ENCODE results near the gene RGS14.

DNA sequence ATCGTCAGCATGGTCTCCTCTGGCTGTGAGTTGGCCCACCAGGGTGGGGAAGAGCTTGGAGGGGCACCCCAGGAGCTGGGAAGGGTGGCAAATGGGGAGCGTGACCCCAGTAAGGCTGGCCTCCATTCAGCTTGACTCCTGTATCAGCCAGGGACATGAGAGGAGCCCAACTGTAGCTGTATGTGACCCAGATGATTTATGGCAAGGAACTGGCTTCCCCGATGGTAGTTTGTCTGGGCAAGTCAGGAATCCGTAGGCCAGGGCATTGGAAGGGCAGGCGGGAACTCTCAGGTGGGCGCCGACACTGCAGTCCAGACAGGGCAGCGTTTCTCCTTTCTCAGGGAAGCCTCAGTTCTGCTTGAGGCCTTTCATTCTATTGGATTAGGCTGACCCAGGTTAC, 28.8 kb downstream of the RGS14 start:
- TF ChIP-seq, protein P1, sequence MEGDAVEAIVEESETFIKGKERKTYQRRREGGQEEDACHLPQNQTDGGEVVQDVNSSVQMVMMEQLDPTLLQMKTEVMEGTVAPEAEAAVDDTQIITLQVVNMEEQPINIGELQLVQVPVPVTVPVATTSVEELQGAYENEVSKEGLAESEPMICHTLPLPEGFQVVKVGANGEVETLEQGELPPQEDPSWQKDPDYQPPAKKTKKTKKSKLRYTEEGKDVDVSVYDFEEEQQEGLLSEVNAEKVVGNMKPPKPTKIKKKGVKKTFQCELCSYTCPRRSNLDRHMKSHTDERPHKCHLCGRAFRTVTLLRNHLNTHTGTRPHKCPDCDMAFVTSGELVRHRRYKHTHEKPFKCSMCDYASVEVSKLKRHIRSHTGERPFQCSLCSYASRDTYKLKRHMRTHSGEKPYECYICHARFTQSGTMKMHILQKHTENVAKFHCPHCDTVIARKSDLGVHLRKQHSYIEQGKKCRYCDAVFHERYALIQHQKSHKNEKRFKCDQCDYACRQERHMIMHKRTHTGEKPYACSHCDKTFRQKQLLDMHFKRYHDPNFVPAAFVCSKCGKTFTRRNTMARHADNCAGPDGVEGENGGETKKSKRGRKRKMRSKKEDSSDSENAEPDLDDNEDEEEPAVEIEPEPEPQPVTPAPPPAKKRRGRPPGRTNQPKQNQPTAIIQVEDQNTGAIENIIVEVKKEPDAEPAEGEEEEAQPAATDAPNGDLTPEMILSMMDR (IDR thresholded peaks at IDR 0.05): no peak
- TF ChIP-seq POLR2A (IDR thresholded peaks at IDR 0.05) (no peak), EP300 (IDR thresholded peaks at IDR 0.05) (no peak)

All from tibial nerve (tissue), 4 donors.